ENCODE data around the gene TXNDC17.
"Not testable (repeated sequence)": the region's sequence is repeated elsewhere in the genome, so short reads cannot be mapped to it uniquely, and the experiment has no call there.

GRCh38 chr17:6593371-6593770 lies 47.5 kb upstream of the TXNDC17 start:
- not testable (repeated sequence) for TF ChIP-seq CTCF (IDR thresholded peaks at IDR 0.05); POLR2A (IDR thresholded peaks at IDR 0.05; ENCODE audit: low read depth); EP300 (IDR thresholded peaks at IDR 0.05); POLR2AphosphoS5 (IDR thresholded peaks at IDR 0.05)
